Breast epithelium (tissue), 3 donors: ENCODE data around the gene CCDC70.

Experiments used
- CTCF ChIP-seq, 3 donors: fragments of 450-650 bp; IDR thresholded peaks; one replicate each; pipeline ENCODE4 v1.5.1; 2016 to 2017; ENCODE audit warnings: antibody characterized with exemption in 3 of 3, mild to moderate bottlenecking in 3 of 3, moderate library complexity in 3 of 3
- POLR2A ChIP-seq: fragments of 450-650 bp; IDR thresholded peaks from one replicate; pipeline ENCODE4 v1.6.1; 2016; ENCODE audit warnings: antibody characterized with exemption, mild to moderate bottlenecking, moderate library complexity

GRCh38 chr13:51831519-51831918 lies 30.2 kb upstream of the CCDC70 start:
- TF ChIP-seq POLR2A (no peak), CTCF (IDR thresholded peaks at IDR 0.05) (no peak)
